Tibial artery (tissue), 4 donors: ENCODE data around the gene AKAP7.
"Not testable (repeated sequence)": the region's sequence is repeated elsewhere in the genome, so short reads cannot be mapped to it uniquely, and the experiment has no call there.

ENCODE experiments used
- DNase-seq, 2 donors: peaks; one replicate each; pipeline ENCODE4 v3.0.0-alpha.2; 2019
- H3K27ac ChIP-seq, 2 donors: fragments of 200-600 bp; sonication (generic) in 1 of 2; 1 replicate in 1 of 2; 2 replicates in 1 of 2; pipeline ENCODE4 v1.5.1; 2018 to 2019; ENCODE audit warnings: mild to moderate bottlenecking in 1 of 2
- H3K27me3 ChIP-seq, 2 donors: fragments of 200-600 bp; sonication (generic) in 1 of 2; one replicate each; pipeline versions ENCODE4 v1.5.1 to v1.6.0; 2016 to 2019
- H3K36me3 ChIP-seq, 3 donors: fragments of 200-600 bp; sonication (generic) in 2 of 3; one replicate each; pipeline ENCODE4 v1.5.1; 2016 to 2019; ENCODE audit warnings: mild to moderate bottlenecking in 2 of 3
- H3K4me1 ChIP-seq, 4 donors: fragments of 200-600 bp; sonication (generic) in 2 of 4; 1 replicate in 3 of 4; 2 replicates in 1 of 4; pipeline ENCODE4 v1.5.1; 2016 to 2019
- H3K4me3 ChIP-seq, 2 donors: fragments of 200-600 bp; sonication (generic) in 1 of 2; 1 replicate in 1 of 2; 2 replicates in 1 of 2; pipeline ENCODE4 v1.5.1; 2018 to 2019; ENCODE audit warnings: mild to moderate bottlenecking in 2 of 2
- H3K9me3 ChIP-seq, 3 donors: fragments of 200-600 bp; sonication (generic) in 1 of 3; one replicate each; pipeline ENCODE4 v1.5.1; 2016 to 2019
- intact Hi-C: fragments of 100-400 bp; cut with DNase I; formaldehyde crosslinking; loops from one replicate; pipeline ENCODE4 v1.15.0; 2023; ENCODE audit warnings: low total_unique reads
- TF ChIP-seq, protein P1 (sequence below), 2 experiments: fragments of 200-600 bp in 1 of 2; fragments of 450-650 bp in 1 of 2; IDR thresholded peaks; one replicate each; pipeline ENCODE4 v1.5.1; 2017 to 2019; ENCODE audit warnings: antibody characterized with exemption in 2 of 2, mild to moderate bottlenecking in 1 of 2, moderate library complexity in 1 of 2

Gene AKAP7

DNA sequence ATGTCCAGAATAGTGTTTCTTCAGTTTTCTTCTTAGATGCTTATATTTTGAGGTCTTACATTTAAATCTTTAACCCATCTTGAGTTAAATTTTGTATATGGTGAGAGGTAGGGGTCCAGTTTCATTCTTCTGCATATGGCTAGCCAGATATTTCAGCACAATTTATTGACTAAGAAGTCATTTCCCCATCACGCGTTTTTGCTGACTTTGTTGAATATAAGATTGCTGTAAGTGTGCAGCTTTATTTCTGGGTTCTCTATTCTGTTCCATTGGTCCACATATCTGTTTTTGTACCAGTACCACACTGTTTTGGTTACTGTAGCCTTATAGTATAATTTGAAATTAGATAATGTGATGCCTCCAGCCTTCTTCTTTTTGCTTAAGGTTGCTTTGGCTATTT, 179.6 kb downstream of the AKAP7 start:
- Histone ChIP-seq H3K9me3 (peaks cover 0 to 12% (median 5%) of the 10 kb centered on the region in 3 donors), H3K27ac (no peak overlapping the region), H3K4me1 (no peaks in the 10 kb centered on the region), H3K27me3 (no peaks in the 10 kb centered on the region), H3K36me3 (no peaks in the 10 kb centered on the region), H3K4me3 (no peak overlapping the region)
- no peak for DNase-seq
- intact Hi-C loops = no loop called here
- TF ChIP-seq, protein P1, sequence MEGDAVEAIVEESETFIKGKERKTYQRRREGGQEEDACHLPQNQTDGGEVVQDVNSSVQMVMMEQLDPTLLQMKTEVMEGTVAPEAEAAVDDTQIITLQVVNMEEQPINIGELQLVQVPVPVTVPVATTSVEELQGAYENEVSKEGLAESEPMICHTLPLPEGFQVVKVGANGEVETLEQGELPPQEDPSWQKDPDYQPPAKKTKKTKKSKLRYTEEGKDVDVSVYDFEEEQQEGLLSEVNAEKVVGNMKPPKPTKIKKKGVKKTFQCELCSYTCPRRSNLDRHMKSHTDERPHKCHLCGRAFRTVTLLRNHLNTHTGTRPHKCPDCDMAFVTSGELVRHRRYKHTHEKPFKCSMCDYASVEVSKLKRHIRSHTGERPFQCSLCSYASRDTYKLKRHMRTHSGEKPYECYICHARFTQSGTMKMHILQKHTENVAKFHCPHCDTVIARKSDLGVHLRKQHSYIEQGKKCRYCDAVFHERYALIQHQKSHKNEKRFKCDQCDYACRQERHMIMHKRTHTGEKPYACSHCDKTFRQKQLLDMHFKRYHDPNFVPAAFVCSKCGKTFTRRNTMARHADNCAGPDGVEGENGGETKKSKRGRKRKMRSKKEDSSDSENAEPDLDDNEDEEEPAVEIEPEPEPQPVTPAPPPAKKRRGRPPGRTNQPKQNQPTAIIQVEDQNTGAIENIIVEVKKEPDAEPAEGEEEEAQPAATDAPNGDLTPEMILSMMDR (IDR thresholded peaks at IDR 0.05) = no peak

DNA sequence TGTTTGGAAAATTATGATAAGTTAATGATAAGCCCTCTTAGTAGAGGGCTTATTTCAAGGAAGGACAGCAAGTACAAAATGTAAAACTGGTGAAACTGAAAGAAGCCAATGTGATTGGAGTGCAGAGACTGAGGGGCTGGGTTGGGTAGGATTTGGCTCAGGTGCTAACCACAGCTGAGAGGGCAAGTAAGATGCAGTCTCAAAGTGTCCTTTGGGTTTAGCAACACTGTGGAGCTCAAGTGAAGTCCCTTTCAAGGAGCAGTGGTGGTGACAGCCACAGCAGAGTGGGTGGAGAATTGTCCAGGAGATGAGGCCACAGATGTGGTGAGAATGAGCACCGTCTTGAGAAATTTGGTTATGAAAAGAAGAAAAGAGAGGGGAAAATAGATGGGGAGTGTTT, 181.4 kb downstream of the AKAP7 start:
- intact Hi-C loops = no loop called here
- peaks cover 0 to 12% (median 5%) of the 10 kb centered on the region in 3 donors for H3K9me3 ChIP-seq
- no peaks in the 10 kb centered on the region for H3K27me3 ChIP-seq
- no peak overlapping the region for H3K4me3 ChIP-seq
- TF ChIP-seq, protein P1 (IDR thresholded peaks at IDR 0.05) = no peak
- DNase-seq = no peak
- no peak overlapping the region for H3K27ac ChIP-seq
- no peaks in the 10 kb centered on the region for H3K36me3 ChIP-seq
- H3K4me1 ChIP-seq = no peaks in the 10 kb centered on the region

DNA sequence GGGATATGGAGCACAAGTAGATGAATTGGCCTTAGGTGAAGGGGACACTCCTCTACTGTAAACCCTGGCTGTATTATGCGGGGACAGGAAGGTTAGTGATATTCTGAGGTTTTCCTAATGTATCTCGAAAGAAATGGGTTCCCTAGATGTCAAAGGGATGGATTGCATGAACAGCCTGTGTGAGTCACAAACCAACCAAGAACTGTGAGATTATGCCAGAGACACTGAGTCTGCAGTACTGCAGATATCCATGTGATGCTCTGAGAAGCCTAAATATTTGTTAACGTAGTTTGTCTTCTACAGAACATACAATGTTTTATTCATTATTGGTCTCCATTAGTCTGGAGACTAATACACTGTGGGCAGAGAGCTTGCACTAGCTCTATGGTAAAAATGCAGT, 182.2 kb downstream of the AKAP7 start:
- TF ChIP-seq, protein P1 (IDR thresholded peaks at IDR 0.05) = no peak
- Histone ChIP-seq H3K27me3 (no peaks in the 10 kb centered on the region), H3K4me3 (no peak overlapping the region), H3K9me3 (peaks cover 0 to 12% (median 5%) of the 10 kb centered on the region in 3 donors), H3K36me3 (no peaks in the 10 kb centered on the region), H3K27ac (no peak overlapping the region), H3K4me1 (no peaks in the 10 kb centered on the region)
- intact Hi-C loops = no loop called here
- no peak for DNase-seq

DNA sequence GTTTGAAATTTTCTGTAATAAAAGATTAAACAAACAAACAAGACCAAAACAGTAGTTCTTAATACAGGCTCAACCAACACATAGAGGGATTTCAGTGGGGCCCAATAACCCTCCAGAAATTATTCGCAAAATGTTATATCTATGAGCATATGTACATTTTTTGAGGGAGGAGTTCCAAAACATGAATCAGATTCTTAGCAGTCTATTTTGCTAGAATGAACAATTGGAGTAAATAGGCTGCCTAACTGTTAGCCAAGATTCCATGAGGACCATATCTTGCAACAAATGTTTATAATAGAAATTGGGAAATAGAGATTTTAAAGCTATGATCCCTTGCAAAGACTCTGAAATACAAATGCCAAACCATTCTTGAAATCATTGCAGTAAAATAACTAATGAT, 186.3 kb downstream of the AKAP7 start:
- H3K36me3 ChIP-seq = no peaks in the 10 kb centered on the region
- no peak overlapping the region for H3K4me3 ChIP-seq
- TF ChIP-seq, protein P1 (IDR thresholded peaks at IDR 0.05) = no peak
- no peak overlapping the region for H3K27ac ChIP-seq
- H3K27me3 ChIP-seq = no peaks in the 10 kb centered on the region
- no peaks in the 10 kb centered on the region for H3K4me1 ChIP-seq
- no peak for DNase-seq
- intact Hi-C loops = no loop called here
- no peaks in the 10 kb centered on the region for H3K9me3 ChIP-seq

DNA sequence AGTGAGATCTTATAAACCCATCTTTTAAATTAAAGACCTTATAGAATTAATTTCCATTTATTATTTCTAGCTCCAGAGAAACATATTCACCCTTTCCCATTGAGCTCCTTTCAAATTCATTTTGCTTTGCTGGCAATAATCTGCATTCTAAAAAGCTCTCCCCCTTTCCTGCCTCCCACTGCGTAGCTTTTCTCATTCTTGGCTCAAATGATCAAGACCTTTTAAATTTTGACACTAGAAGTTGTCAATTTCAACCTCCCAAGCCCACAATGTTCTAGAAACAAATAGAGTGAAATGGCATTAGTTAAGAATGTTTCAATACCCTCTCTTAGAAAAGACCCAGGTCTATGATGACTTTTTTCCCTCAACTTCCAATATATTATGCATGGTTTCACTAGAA, 186.9 kb downstream of the AKAP7 start:
- no peak for DNase-seq
- no peaks in the 10 kb centered on the region for H3K36me3 ChIP-seq
- TF ChIP-seq, protein P1 (IDR thresholded peaks at IDR 0.05) = no peak
- H3K27ac ChIP-seq = no peak overlapping the region
- H3K27me3 ChIP-seq = no peaks in the 10 kb centered on the region
- intact Hi-C loops = no loop called here
- H3K9me3 ChIP-seq = no peaks in the 10 kb centered on the region
- H3K4me3 ChIP-seq = no peak overlapping the region
- H3K4me1 ChIP-seq = no peaks in the 10 kb centered on the region

DNA sequence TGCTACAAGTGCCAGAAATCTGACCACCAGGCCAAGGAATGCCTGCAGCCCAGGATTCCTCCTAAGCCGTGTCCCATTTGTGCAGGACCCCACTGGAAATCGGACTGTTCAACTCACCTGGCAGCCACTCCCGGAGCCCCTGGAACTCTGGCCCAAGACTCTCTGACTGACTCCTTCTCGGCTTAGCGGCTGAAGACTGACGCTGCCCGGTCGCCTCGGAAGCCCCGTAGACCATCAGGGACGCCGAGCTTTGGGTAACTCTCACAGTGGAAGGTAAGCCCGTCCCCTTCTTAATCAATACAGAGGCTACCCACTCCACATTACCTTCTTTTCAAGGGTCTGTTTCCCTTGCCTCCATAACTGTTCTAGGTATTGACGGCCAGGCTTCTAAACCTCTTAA, 190.4 kb downstream of the AKAP7 start:
- H3K9me3 ChIP-seq, H3K36me3 ChIP-seq, H3K4me3 ChIP-seq, H3K27me3 ChIP-seq, H3K4me1 ChIP-seq, intact Hi-C loops, H3K27ac ChIP-seq, DNase-seq: not testable (repeated sequence)

DNA sequence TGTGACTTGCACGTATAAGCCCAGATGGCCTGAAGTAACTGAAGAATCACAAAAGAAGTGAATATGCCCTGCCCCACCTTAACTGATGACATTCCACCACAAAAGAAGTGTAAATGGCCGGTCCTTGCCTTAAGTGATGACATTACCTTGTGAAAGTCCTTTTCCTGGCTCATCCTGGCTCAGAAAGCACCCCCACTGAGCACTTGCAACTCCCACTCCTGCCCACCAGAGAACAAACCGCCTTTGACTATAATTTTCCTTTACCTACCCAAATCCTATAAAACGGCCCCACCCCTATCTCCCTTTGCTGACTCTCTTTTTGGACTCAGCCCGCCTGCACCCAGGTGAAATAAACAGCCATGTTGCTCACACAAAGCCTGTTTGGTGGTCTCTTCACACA, 193.5 kb downstream of the AKAP7 start:
- H3K27ac ChIP-seq, H3K4me1 ChIP-seq, H3K4me3 ChIP-seq, DNase-seq, H3K36me3 ChIP-seq, H3K9me3 ChIP-seq, H3K27me3 ChIP-seq, intact Hi-C loops: not testable (repeated sequence)
